Uterus (tissue), 4 donors: ENCODE results near the gene ZNF346. TPM values are rescaled to one million over a fixed set of nuclear protein-coding genes. Genes with fewer than 3 reads are reported as not detected.
A peak's percentile ranks its signal among the peaks of the same experiment; 100 is the strongest.

Experiments used
- DNase-seq, 2 donors: peaks; one replicate each; pipeline ENCODE4 v3.0.0-alpha.2; 2019 to 2020
- H3K27ac ChIP-seq, 2 donors: fragments of 200-600 bp; sonication (generic); 1 replicate in 1 of 2; 2 replicates in 1 of 2; pipeline ENCODE4 v1.5.1; 2016 to 2018
- H3K27me3 ChIP-seq, 2 donors: fragments of 200-600 bp; sonication (generic); one replicate each; pipeline ENCODE4 v1.5.1; 2018 to 2019; ENCODE audit warnings: control low read depth in 1 of 2
- H3K36me3 ChIP-seq, 2 donors: fragments of 200-600 bp; sonication (generic); one replicate each; pipeline ENCODE4 v1.5.1; 2019; ENCODE audit warnings: control low read depth in 1 of 2
- H3K4me1 ChIP-seq, 2 donors: fragments of 200-600 bp; sonication (generic); one replicate each; pipeline ENCODE4 v1.5.1; 2018 to 2019; ENCODE audit warnings: control low read depth in 1 of 2
- H3K4me3 ChIP-seq, 2 donors: fragments of 200-600 bp; sonication (generic); 1 replicate in 1 of 2; 2 replicates in 1 of 2; pipeline ENCODE4 v1.5.1; 2018 to 2019; ENCODE audit warnings: mild to moderate bottlenecking in 1 of 2
- H3K9me3 ChIP-seq, 2 donors: fragments of 200-600 bp; sonication (generic); one replicate each; pipeline ENCODE4 v1.5.1; 2019; ENCODE audit warnings: control low read depth in 1 of 2
- POLR2A ChIP-seq, 2 donors: fragments of 450-650 bp; IDR thresholded peaks; one replicate each; pipeline ENCODE4 v1.6.1; 2016; ENCODE audit warnings: antibody characterized with exemption in 2 of 2, mild to moderate bottlenecking in 1 of 2, moderate library complexity in 1 of 2
- intact Hi-C: fragments of 100-400 bp; cut with DNase I; formaldehyde crosslinking; loops from one replicate; pipeline ENCODE4 v1.15.1; 2023; ENCODE audit warnings: low total_unique reads
- total RNA-seq, 4 donors: library from RNA; depleted of rRNA in 3 of 4; stranded (reverse); fragments of >200 nt in 3 of 4; gene quantifications; one replicate each; pipeline versions ENCODE4 v1.1.0 to v1.2.4, GENCODE V29; 2014 to 2023
- TF ChIP-seq, protein P1 (sequence below), 4 experiments: fragments of 200-600 bp in 2 of 4; fragments of 450-650 bp in 2 of 4; sonication (generic) in 2 of 4; IDR thresholded peaks; one replicate each; pipeline ENCODE4 v1.5.1; 2016 to 2019; ENCODE audit warnings: antibody characterized with exemption in 4 of 4, mild to moderate bottlenecking in 2 of 4, moderate library complexity in 1 of 4
- donor health status: DM: yes; HTN: yes; CAD: no.

Gene ZNF346
- total RNA-seq, 4 donors from 2014 or later: 10.5 to 38.5 (median 29.2) TPM

DNA sequence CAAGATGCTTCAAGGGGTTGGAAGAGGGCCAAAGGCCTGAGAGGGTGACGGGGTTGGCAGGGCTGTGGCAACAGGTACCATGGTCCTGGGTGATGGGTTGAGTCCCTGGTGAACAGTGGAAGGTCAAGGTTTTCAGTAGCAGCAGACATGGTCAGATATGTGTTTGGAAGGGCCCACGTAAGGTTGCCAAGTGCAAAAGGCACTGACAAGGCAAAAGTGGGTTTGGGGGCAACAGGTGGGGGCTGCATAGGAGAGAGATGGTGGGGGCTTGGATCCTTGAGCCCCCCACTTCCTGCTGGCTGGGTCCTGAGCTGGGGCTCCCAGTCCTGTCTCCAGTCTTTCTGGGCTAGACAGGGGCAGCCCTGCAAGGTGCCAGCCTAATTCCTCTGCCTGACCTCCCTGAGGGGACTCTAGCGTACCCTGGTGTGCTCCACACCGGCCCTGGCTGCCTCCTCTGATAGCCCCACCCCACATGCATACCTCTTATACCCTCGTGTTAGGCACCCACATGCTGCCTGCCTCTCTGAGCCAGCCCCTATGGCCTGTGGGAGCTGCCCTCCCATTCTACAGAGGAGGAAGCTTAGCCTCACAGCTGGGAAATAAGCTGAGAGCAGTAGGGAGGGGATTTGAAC is 90.2 kb downstream of the ZNF346 start:
- Histone ChIP-seq H3K36me3 (no peaks in the 10 kb centered on the region), H3K9me3 (no peaks in the 10 kb centered on the region), H3K4me3 (no peak overlapping the region), H3K27me3 (no peaks in the 10 kb centered on the region), H3K4me1 (no peaks in the 10 kb centered on the region), H3K27ac (no peak overlapping the region)
- intact Hi-C loops: loop anchor here (10.0 kb wide), 1 partner anchor 192 kb away; the partner anchor contains the start of genes PRELID1 and RAB24
- no peak for DNase-seq
- TF ChIP-seq POLR2A (IDR thresholded peaks at IDR 0.05): no peak
- TF ChIP-seq, protein P1, sequence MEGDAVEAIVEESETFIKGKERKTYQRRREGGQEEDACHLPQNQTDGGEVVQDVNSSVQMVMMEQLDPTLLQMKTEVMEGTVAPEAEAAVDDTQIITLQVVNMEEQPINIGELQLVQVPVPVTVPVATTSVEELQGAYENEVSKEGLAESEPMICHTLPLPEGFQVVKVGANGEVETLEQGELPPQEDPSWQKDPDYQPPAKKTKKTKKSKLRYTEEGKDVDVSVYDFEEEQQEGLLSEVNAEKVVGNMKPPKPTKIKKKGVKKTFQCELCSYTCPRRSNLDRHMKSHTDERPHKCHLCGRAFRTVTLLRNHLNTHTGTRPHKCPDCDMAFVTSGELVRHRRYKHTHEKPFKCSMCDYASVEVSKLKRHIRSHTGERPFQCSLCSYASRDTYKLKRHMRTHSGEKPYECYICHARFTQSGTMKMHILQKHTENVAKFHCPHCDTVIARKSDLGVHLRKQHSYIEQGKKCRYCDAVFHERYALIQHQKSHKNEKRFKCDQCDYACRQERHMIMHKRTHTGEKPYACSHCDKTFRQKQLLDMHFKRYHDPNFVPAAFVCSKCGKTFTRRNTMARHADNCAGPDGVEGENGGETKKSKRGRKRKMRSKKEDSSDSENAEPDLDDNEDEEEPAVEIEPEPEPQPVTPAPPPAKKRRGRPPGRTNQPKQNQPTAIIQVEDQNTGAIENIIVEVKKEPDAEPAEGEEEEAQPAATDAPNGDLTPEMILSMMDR (IDR thresholded peaks at IDR 0.05): no peak

DNA sequence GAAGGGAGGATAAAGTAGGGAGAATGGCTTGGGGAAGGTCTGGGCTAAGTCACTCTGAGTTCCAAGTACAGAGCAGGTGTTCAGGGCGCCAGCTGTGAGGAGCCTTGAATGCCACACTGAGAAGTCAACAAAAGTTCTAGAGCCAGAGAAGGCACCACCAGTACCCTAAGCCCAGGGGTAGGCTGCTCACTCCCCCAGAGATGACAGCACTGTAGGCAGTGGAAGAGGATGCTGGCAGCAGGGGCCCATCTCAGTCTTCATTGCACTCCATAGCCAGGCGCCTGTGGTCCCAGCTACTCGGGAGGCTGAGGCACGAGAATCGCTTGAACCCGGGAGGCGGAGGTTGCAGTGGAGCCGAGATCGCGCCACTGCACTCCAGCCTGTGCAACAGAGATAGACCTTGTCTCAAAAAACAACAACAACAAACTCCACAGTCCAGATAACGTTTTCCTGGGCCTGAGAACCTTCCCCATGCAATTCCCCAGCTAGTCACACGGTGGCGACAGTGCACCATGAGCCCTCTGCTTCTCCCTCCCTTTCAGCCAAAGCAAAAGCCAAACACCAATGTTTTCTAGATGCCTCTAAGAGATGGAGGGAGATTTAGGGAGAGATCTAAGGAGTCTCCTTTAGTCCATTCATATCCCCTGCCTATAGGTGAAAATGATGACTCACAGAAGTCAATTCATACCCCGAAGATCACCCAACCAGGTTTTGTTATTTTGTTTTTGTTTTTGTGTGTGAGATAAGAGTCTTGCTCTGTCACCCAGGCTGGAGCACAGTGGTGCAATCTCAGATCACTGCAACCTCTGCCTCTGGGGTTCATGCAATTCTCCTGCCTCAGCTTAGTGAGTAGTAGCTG is 91.3 kb downstream of the ZNF346 start:
- no peaks in the 10 kb centered on the region for H3K9me3 ChIP-seq
- H3K27ac ChIP-seq: no peak overlapping the region
- peak; percentile 79 to 83 for DNase-seq
- TF ChIP-seq, protein P1 (IDR thresholded peaks at IDR 0.05): peak; percentile 97 to 99 (median 98)
- no peak for TF ChIP-seq POLR2A (IDR thresholded peaks at IDR 0.05)
- H3K27me3 ChIP-seq: no peaks in the 10 kb centered on the region
- H3K4me1 ChIP-seq: no peaks in the 10 kb centered on the region
- H3K36me3 ChIP-seq: no peaks in the 10 kb centered on the region
- intact Hi-C loops: loop anchor here (10.0 kb wide), 1 partner anchor 191 kb away; the partner anchor contains the start of genes PRELID1 and RAB24
- no peak overlapping the region for H3K4me3 ChIP-seq

DNA sequence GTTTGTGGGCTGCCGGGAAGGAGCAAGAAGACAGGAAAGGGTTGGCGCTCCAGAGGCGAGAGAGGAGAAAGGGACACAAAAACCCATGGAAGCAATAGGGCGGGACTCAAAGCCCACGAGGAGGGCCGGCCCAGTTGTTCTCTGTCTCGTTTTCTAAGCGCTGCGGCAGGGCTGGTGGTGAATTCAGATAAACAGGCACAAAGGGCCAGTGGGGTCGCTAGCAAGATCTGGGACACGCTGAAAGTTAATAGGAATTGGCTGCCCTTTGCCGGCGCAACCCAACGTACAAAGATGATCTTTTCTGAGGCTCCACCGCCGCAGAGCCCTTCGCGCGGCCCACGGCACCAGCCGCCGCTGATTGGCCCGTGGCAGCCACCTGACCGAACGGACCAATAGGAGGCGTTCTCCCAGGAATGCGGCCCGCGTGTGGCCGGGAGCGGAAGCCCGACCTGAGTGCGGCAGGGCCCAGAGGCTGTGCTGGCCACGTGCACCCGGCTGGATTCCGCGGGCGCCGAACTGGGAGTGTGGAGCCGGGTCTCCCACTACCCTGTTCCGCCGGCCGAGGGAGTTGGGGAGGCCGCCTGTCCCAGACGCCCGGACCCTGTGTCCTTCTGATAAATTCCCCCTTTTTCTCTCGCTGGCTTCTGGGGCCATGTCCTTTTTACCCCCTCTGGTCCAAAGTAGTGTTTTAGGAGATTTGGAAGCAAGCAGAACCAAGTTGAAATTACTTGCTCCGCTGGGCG is 94.3 kb downstream of the ZNF346 start:
- Histone ChIP-seq H3K4me3 (peak overlapping the region; percentile 18 to 19), H3K9me3 (no peaks in the 10 kb centered on the region), H3K27me3 (no peaks in the 10 kb centered on the region), H3K27ac (peak overlapping the region; percentile 65 to 72), H3K36me3 (no peaks in the 10 kb centered on the region), H3K4me1 (no peaks in the 10 kb centered on the region)
- DNase-seq: peak; percentile 85 to 91
- TF ChIP-seq, protein P1 (IDR thresholded peaks at IDR 0.05): peak in 1 of 4 experiments; percentile 8
- TF ChIP-seq POLR2A (IDR thresholded peaks at IDR 0.05): peak in 1 of 2 donors; percentile 39
- intact Hi-C loops: loop anchor here (10.0 kb wide), 1 partner anchor 188 kb away; the partner anchor contains the start of genes PRELID1 and RAB24

DNA sequence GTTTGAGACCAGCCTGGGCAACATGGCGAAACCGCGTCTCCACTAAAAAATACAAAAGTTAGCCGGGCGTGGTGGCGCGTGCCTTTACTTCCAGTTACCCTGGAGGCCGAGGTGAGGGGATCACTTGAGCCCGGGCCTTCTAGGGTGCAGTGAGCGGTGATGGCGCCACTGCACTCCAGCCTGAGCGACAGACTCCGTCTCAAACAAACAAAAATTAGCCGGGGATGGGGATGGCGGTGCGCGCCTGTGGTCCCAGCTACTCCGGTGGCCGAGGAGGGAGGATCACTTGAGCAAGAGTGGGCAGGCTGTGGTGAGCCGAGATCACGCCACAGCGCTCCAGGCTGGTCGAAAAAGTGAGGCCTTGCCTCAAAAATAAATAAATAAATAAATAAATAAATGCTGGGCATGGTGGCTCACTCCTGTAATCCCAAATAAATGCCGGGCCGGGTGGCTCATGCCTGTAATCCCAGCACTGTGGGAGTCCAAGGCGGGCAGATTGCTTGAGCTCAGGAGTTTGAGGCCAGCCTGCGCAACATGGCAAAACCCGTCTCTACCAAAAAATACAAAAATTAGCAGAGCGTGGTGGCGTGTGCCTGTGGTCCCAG is 95.0 kb downstream of the ZNF346 start:
- no peaks in the 10 kb centered on the region for H3K4me1 ChIP-seq
- TF ChIP-seq, protein P1 (IDR thresholded peaks at IDR 0.05): no peak
- TF ChIP-seq POLR2A (IDR thresholded peaks at IDR 0.05): no peak
- intact Hi-C loops: loop anchor here (10.0 kb wide), 1 partner anchor 187 kb away; the partner anchor contains the start of genes PRELID1 and RAB24
- no peak overlapping the region for H3K4me3 ChIP-seq
- no peaks in the 10 kb centered on the region for H3K9me3 ChIP-seq
- H3K27ac ChIP-seq: peak overlapping the region in 1 of 2 donors; percentile 65
- no peak for DNase-seq
- H3K27me3 ChIP-seq: no peaks in the 10 kb centered on the region
- no peaks in the 10 kb centered on the region for H3K36me3 ChIP-seq
